ENCODE measurements around the gene SH3BP4. TPM values are rescaled to one million over a fixed set of nuclear protein-coding genes. Genes with fewer than 3 reads are reported as not detected.

The SH3BP4 gene
- total RNA-seq, 1 donor from 2014 or later, result 1.1 TPM

DNA sequence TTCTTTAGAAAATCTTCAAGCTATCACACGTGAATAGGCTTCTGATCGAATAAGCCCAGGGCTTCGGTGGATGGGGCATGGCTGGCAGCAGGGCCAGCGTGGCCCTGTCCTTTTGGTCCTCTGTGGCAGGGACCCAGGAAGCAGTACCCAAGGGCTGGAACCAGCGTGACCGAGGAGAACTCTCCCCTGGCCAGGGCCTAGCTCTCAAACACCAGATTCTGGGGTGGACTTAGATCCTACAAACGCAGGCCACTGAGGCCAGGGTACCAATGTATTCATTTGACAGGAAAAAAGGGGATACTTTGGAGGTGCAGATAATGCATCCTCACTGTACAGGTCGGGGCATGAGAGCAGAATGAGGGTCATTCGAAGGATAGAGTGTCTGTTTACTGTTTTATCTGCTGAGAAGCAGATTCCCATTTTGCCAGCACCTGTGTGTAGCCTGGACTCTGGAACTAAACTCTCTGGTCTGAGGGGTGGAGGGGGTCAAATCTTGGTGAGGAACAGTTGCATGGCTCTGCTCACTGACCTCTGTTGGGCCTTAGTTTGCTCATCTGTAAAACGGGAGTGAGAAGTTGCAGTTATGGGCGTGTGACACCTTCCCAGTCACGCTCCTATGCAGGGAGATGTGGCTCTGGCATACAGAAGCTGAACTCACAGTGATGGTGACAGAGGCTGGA lies 51.4 kb downstream of the SH3BP4 start:
- no peak for DNase-seq
- Mint-ChIP-seq H3K4me3 (no peak overlapping the region), H3K27ac (no peak overlapping the region), H3K9me3 (no peaks in the 10 kb centered on the region), H3K36me3 (ENCODE audit: low read depth) (no peaks in the 10 kb centered on the region), H3K27me3 (no peaks in the 10 kb centered on the region), H3K4me1 (no peaks in the 10 kb centered on the region)
- POLR2A ChIA-PET, result no interaction called here
- no peak for ATAC-seq (ENCODE audit: low read depth)
- TF ChIP-seq, protein P1, sequence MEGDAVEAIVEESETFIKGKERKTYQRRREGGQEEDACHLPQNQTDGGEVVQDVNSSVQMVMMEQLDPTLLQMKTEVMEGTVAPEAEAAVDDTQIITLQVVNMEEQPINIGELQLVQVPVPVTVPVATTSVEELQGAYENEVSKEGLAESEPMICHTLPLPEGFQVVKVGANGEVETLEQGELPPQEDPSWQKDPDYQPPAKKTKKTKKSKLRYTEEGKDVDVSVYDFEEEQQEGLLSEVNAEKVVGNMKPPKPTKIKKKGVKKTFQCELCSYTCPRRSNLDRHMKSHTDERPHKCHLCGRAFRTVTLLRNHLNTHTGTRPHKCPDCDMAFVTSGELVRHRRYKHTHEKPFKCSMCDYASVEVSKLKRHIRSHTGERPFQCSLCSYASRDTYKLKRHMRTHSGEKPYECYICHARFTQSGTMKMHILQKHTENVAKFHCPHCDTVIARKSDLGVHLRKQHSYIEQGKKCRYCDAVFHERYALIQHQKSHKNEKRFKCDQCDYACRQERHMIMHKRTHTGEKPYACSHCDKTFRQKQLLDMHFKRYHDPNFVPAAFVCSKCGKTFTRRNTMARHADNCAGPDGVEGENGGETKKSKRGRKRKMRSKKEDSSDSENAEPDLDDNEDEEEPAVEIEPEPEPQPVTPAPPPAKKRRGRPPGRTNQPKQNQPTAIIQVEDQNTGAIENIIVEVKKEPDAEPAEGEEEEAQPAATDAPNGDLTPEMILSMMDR (IDR thresholded peaks at IDR 0.05), result no peak
- CTCF ChIA-PET, result no interaction called here
- intact Hi-C loops (cut with micrococcal nuclease), result no loop called here

DNA sequence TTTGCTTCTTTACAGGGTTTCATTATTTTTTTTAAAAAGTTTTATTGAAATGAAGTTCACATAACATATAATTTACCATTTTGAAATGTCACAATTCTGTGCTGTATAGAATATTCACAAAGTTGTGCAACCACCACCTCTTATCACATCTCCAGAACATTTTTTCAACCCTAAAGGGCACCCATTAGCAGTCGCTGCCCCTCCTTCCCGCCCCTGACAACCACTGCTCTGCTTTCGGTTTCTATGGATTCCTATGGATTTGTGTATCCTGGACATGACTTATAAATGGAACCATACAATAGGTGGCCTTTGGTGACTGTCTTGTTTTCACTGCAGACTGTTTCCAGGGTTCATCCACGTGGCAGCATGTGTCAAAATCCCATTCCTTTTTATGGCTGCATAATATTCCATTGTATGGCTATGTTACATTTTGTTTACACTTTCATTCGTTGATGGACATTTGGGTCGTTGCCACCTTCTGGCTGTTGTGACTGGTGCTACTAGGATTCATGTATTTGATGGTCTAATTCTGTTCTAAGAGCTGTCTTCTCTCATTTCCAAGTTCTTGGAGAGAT lies 52.6 kb downstream of the SH3BP4 start:
- H3K27ac Mint-ChIP-seq, result no peak overlapping the region
- no peaks in the 10 kb centered on the region for H3K27me3 Mint-ChIP-seq
- intact Hi-C loops (cut with micrococcal nuclease), result no loop called here
- H3K9me3 Mint-ChIP-seq, result no peaks in the 10 kb centered on the region
- H3K36me3 Mint-ChIP-seq (ENCODE audit: low read depth), result no peaks in the 10 kb centered on the region
- ChIA-PET CTCF (no interaction called here), POLR2A (no interaction called here)
- no peak overlapping the region for H3K4me3 Mint-ChIP-seq
- DNase-seq (no peak), ATAC-seq (ENCODE audit: low read depth) (no peak)
- TF ChIP-seq, protein P1 (IDR thresholded peaks at IDR 0.05), result no peak
- H3K4me1 Mint-ChIP-seq, result no peaks in the 10 kb centered on the region

DNA sequence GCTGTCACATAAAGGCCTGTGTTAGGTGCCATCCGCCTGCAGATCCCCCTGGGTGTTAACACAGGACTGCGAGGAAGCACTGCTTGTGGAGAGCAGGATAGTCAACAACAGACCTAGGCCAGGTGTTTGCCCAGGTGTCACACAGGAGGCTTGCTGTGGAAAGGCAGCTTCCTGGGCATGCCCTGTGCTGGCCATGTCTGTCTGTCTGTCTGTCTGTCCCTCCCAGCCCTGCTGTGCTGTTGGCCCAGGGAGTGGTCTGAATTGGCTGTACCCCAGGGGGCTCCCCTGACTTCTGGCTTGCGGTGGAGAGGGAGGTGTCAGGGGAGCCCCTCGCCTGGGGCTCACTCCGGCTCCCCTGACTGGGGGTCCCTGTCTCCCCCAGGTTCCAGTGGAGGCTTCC lies 53.2 kb downstream of the SH3BP4 start:
- intact Hi-C loops (cut with micrococcal nuclease), result no loop called here
- Mint-ChIP-seq H3K9me3 (no peaks in the 10 kb centered on the region), H3K4me1 (no peaks in the 10 kb centered on the region), H3K36me3 (ENCODE audit: low read depth) (no peaks in the 10 kb centered on the region), H3K27ac (no peak overlapping the region), H3K4me3 (no peak overlapping the region), H3K27me3 (no peaks in the 10 kb centered on the region)
- CTCF ChIA-PET, result no interaction called here
- TF ChIP-seq, protein P1 (IDR thresholded peaks at IDR 0.05), result no peak
- no peak for DNase-seq
- no peak for ATAC-seq (ENCODE audit: low read depth)
- POLR2A ChIA-PET, result no interaction called here

DNA sequence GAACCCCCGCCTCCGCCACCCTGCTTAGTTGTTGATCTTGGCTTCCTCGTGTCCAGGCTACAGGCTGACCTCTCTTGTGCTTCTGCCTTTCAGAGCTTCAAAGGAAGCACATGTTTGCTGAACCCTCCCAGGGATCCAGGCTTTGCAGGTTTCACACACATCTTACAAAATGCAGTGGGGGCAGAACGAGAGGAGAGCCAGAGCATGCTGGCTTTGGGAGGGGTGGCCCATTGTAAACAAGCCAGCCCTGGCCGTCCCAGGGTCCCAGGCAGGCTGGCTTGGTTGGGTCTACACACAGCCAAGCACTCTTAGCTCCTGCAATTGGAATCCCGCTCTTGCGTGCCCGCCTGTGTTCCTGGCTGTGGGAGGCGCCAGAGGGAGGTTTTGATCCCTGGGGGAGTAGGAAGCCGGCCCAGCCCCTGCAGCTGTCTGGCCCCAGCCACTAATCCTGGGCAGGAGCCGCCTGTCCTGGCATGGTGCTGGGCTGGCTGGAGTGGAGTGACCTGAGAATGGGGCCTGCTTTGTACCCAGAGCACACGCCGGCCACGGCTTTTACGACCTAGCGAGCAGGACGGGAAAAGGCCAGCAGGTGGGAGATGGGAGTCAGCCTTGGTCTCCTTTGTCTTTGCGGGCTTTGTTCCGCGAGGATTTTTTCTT lies 53.9 kb downstream of the SH3BP4 start:
- no peaks in the 10 kb centered on the region for H3K9me3 Mint-ChIP-seq
- no peak overlapping the region for H3K27ac Mint-ChIP-seq
- intact Hi-C loops (cut with micrococcal nuclease), result no loop called here
- no peaks in the 10 kb centered on the region for H3K4me1 Mint-ChIP-seq
- H3K36me3 Mint-ChIP-seq (ENCODE audit: low read depth), result no peaks in the 10 kb centered on the region
- H3K4me3 Mint-ChIP-seq, result no peak overlapping the region
- POLR2A ChIA-PET, result no interaction called here
- TF ChIP-seq, protein P1 (IDR thresholded peaks at IDR 0.05), result no peak
- CTCF ChIA-PET, result no interaction called here
- no peak for DNase-seq
- no peaks in the 10 kb centered on the region for H3K27me3 Mint-ChIP-seq
- no peak for ATAC-seq (ENCODE audit: low read depth)

DNA sequence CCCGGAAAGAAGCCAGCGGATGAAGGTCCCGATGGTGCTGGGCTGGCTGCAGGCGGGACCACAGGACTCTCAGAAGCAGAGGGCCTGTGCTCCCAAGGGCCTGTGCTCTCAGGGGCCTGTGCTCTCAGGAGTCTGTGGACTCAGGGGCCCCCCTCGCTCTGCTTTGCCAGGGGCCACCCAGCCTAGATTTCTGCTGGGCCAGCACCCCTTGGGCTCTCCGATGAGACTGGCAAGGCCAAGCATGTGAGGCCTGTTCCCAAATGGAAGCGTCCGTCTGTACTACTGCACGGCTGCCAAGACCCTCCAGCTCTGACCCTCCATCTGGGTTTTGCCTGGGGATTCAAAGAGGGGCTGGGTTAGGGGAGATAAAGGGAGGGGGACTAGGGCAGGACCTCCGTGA lies 54.6 kb downstream of the SH3BP4 start:
- Mint-ChIP-seq H3K36me3 (ENCODE audit: low read depth) (no peaks in the 10 kb centered on the region), H3K27ac (no peak overlapping the region), H3K27me3 (no peaks in the 10 kb centered on the region), H3K9me3 (no peaks in the 10 kb centered on the region), H3K4me1 (no peaks in the 10 kb centered on the region), H3K4me3 (no peak overlapping the region)
- ChIA-PET CTCF (no interaction called here), POLR2A (no interaction called here)
- TF ChIP-seq, protein P1 (IDR thresholded peaks at IDR 0.05), result no peak
- intact Hi-C loops (cut with micrococcal nuclease), result no loop called here
- no peak for ATAC-seq (ENCODE audit: low read depth)
- DNase-seq, result no peak

All from activated B cell treated with CpG ODN at 0.5 μM for 24 hours (primary cell).